WTC11 (cell line): Measurements from ENCODE around the gene CMA1.

Source experiments
- SMAD3 ChIP-seq: sonication (generic); formaldehyde crosslinking; IDR thresholded peaks from 2 replicates; pipeline ENCODE4 v1.8.0; 2022; ENCODE audit warnings: missing genetic modification reagents, mild to moderate bottlenecking, borderline replicate concordance
- TF ChIP-seq, protein P1 (sequence below): fragments of 200-600 bp; IDR thresholded peaks from 2 replicates; pipeline ENCODE4 v1.8.0; 2022; ENCODE audit warnings: antibody characterized with exemption

DNA sequence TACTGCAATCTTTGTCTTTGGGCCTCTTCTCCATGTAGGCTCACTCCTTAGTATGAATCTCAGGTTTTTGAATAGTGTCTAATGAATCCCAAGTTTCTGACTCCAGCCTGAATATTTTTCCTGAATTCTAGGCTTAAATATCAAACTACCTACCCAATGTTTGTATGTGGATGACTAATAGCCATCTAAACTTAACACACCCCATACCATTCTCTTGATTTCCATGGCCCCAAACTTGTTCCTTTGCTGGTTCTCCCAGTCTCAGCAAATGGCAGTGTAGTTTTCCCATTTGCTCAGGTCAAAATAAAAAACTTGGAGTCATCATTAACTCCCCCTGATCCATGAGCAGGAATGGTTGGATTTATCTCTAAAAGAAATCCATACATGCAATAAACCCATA is 46.7 kb downstream of the CMA1 start:
- TF ChIP-seq SMAD3 (CRISPR knock-in tag), result no peak
- TF ChIP-seq, protein P1, sequence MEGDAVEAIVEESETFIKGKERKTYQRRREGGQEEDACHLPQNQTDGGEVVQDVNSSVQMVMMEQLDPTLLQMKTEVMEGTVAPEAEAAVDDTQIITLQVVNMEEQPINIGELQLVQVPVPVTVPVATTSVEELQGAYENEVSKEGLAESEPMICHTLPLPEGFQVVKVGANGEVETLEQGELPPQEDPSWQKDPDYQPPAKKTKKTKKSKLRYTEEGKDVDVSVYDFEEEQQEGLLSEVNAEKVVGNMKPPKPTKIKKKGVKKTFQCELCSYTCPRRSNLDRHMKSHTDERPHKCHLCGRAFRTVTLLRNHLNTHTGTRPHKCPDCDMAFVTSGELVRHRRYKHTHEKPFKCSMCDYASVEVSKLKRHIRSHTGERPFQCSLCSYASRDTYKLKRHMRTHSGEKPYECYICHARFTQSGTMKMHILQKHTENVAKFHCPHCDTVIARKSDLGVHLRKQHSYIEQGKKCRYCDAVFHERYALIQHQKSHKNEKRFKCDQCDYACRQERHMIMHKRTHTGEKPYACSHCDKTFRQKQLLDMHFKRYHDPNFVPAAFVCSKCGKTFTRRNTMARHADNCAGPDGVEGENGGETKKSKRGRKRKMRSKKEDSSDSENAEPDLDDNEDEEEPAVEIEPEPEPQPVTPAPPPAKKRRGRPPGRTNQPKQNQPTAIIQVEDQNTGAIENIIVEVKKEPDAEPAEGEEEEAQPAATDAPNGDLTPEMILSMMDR, result no peak
